NCI-H128 (cell line): ENCODE measurements around the gene DUSP22.

Experiments
- DNase-seq: peaks from one replicate; lab custom pipeline; 2025; ENCODE audit not compliant: unreplicated experiment; lab: John Stamatoyannopoulos, UW

The DUSP22 gene

DNA sequence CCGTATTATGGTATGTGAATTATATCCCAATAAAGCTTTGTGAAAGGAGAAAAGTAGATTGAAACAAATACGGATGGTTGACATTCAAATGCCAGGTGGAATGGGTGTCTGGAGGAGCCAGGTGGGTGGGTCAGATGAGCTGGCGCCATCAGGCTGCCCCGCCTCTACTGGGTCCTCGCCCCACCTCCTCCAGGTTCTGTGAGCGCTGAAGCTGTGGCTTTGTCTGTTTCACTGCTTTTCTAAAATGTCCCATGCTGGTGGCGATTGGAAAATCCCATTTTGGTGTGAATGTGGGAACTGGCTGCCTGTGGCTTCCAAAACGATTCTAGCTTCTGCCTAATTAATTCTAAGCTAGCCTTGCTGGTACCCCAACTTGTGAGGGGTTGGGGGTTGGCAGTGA, 16.5 kb downstream of the DUSP22 start:
- no peak for DNase-seq

DNA sequence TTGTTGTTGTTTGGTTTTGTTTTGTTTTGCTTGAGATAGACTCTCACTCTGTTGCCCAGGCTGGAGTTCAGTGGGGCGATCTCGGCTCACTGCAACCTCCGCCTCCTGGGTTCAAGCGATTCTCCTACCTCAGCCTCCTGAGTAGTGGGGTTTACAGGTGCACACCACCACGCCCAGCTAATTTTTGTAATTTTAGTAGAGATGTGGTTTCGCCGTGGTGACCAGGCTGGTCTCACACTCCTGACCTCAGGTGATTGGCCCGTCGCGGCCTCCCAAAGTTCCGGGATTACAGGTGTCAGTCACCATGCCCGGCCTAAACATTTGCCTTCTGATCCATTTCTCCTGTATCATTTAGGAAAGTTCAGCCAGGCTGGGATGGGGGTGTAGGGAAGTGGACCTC, 17.7 kb downstream of the DUSP22 start:
- no peak for DNase-seq

GRCh38 chr6:310671-311070, 18.4 kb downstream of the DUSP22 start:
- no peak for DNase-seq

- DNase-seq: no peak
Observed at GRCh38 chr6:311679-312220, 19.5 kb downstream of the DUSP22 start.

DNA sequence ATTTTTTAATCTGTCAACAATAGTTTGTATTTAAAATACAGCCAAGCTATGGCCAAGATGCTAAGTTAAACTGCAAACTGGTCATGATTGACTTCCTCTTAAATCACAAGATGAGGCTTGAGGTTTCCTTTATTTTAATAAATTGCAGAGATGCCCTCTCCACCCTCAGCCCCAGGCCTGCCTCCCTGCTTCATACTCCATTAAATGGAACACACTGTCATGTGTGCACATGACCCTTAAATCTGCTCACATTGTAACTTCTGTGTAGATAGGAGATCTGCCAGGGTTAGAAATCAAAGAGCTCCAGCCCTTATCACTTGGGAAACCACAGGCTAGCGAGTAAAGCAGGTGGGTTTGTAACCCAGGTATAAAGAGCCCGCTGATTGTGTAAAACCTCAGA, 20.8 kb downstream of the DUSP22 start:
- DNase-seq: no peak

GRCh38 chr6:313917-314316, 21.6 kb downstream of the DUSP22 start:
- DNase-seq: no peak

DNA sequence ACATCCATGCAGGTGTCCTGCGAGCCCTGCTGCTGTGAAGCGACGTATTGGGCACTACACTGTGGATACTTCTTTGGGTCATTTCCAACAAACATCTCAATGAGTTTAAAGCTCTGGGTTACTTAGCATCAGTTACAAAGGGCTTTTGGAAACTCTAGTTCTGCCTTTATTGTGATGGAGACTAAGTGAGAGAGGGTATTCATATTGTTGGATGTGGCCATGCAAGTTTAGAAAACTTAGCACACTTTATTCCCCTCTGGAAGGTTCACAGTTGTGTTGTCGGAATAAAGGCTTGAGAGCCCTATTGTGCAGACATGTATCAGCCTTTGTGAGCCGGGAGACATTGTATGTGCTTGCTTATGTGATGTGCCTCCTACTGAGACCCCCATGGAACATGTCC, 22.1 kb downstream of the DUSP22 start:
- no peak for DNase-seq

DNA sequence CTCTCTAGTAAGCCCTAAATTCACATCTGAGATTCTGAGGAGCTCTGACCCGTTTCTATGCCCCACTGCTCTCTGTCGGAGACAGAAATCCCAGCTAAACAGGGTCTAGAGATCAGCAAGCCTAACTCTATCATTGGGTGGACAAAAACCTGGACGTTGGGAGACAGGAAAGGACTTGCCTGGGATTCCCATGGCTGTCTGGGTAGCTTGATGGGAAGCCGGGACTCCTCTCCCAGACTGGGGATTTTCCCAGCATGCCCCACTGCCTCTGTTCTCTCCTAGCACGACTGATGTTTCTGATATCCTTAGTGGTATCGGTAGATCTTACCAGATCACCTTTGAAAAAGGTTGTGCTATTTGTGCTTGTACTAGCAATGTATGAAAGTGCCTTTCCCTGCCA, 22.9 kb downstream of the DUSP22 start:
- no peak for DNase-seq

GRCh38 chr6:315921-316752, 23.9 kb downstream of the DUSP22 start:
- no peak for DNase-seq

DNA sequence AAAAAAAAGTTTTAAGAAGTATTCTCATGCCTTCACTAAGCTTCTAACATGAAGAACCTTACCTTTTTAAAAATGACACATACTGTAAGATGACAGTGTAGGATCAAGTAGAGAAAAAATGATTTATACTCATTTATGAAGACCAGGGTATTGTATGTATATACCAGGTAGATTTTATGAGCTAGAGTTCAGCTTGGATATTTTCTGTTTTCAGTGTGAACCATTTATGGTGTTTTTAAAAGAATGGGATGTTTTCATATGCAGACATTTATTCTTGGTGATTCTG, 24.4 kb downstream of the DUSP22 start:
- no peak for DNase-seq

DNA sequence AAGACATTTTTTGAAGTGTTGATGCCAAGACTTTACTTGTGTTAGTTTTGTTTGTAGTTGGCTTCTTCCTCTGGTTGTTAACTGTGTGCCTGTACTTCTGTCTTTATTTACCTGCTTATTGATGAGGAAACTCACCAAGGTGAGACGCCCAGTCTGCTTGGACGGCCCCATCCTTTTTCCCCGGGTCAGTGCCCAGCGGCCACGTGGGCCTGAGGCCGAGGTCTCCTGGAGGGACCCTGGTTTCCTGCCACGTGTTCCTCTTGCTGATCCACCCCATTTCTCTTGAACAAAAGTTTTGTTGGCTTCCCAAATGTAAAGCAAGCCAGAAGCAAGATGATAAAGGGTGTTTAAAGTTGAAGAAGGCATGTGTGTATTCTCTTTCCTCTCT, 24.8 kb downstream of the DUSP22 start:
- no peak for DNase-seq

DNA sequence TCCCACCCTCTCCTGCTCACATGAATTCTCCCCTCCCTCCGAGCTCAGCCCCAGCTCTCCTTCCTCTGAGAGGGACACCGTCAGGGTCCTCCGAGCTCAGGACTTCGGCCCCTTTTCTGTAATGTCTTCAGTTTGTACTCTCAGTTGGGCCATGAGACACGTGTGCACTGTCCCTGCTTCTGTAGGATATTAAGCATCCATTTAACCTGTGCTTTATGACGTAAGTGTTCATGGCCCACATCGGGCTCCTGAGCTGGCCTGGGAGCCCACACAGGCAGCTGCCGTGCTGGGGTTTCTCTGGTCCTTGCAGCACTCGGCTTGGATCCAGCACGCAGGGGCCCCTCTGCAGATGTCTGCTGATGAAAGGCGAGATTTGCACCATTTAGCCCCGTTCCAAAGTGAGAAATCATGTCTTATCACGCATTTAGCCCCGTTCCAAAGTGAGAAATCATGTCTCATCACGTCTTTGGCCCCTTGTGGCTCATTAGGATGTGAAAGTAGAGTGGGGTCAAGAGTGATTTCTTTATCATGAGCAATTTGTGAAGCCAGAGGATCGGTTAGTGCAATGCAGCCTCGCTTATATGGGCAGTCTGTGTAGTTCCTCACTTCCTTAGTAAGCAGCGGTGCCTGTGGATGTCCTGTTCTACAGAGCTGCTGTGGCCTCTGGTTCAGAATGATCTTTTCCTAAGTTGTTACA, 25.3 kb downstream of the DUSP22 start:
- no peak for DNase-seq

- DNase-seq: no peak
Observed at GRCh38 chr6:318243-318890, 26.1 kb downstream of the DUSP22 start.

- DNase-seq: no peak
Observed at GRCh38 chr6:319177-320131, 27.2 kb downstream of the DUSP22 start.

- DNase-seq: no peak
Observed at GRCh38 chr6:320351-321157, 28.3 kb downstream of the DUSP22 start.

GRCh38 chr6:321158-321438, 28.8 kb downstream of the DUSP22 start:
- DNase-seq: no peak

GRCh38 chr6:321536-322258, 29.4 kb downstream of the DUSP22 start:
- DNase-seq: no peak

GRCh38 chr6:322259-322930, 30.1 kb downstream of the DUSP22 start:
- no peak for DNase-seq
